AG10803 (cell line): ENCODE results near the gene RTKN.
A peak's percentile ranks its signal among the peaks of the same experiment; 100 is the strongest.
"Not testable (repeated sequence)": the region's sequence is repeated elsewhere in the genome, so short reads cannot be mapped to it uniquely, and the experiment has no call there.

Experiments used
- DNase-seq: peaks from one replicate; pipeline ENCODE4 v3.0.0; 2010; ENCODE audit warnings: low read depth
- H3K4me3 ChIP-seq: 2 replicates; pipeline ENCODE4 v1.5.1; 2011; ENCODE audit warnings: mild to moderate bottlenecking, low read length, control low read depth
- CTCF ChIP-seq: conservative IDR thresholded peaks from 2 replicates; pipeline ENCODE4 v1.5.1; 2011; ENCODE audit warnings: mild to moderate bottlenecking, low read length, control low read depth, inconsistent platforms

Gene RTKN

GRCh38 chr2:74471332-74472065 lies 29.8 kb upstream of the RTKN start:
- DNase-seq, result no peak
- no peak for TF ChIP-seq CTCF
- peak overlapping the region; percentile 95 for H3K4me3 ChIP-seq

- not testable (repeated sequence) for DNase-seq, H3K4me3 ChIP-seq
Observed at GRCh38 chr2:74470742-74471141, 29.0 kb upstream of the RTKN start.

GRCh38 chr2:74464406-74464805 lies 22.7 kb upstream of the RTKN start:
- no peak for DNase-seq
- no peak for TF ChIP-seq CTCF
- peak overlapping the region; percentile 82 for H3K4me3 ChIP-seq

DNA sequence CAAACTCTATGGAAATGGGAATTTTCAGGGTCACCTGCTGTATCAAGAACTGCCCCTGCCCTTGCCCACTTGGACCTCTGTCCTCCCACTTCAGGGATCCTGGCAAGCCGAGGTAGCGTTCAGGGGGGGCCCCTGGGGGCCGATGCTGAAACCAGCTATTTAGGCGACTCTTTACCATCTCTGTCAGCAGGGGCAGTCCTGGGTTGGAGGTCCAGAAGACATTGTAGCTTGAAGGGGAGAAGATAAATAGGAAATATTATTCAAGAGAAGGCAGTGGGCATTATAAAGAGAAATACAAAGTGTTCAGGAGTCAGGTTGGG lies 21.0 kb upstream of the RTKN start:
- H3K4me3 ChIP-seq, result no peak overlapping the region
- DNase-seq, result no peak
- TF ChIP-seq CTCF, result no peak

- TF ChIP-seq CTCF, result no peak
- DNase-seq, result no peak
- no peak overlapping the region for H3K4me3 ChIP-seq
Observed at GRCh38 chr2:74462054-74462785, 20.5 kb upstream of the RTKN start.

DNA sequence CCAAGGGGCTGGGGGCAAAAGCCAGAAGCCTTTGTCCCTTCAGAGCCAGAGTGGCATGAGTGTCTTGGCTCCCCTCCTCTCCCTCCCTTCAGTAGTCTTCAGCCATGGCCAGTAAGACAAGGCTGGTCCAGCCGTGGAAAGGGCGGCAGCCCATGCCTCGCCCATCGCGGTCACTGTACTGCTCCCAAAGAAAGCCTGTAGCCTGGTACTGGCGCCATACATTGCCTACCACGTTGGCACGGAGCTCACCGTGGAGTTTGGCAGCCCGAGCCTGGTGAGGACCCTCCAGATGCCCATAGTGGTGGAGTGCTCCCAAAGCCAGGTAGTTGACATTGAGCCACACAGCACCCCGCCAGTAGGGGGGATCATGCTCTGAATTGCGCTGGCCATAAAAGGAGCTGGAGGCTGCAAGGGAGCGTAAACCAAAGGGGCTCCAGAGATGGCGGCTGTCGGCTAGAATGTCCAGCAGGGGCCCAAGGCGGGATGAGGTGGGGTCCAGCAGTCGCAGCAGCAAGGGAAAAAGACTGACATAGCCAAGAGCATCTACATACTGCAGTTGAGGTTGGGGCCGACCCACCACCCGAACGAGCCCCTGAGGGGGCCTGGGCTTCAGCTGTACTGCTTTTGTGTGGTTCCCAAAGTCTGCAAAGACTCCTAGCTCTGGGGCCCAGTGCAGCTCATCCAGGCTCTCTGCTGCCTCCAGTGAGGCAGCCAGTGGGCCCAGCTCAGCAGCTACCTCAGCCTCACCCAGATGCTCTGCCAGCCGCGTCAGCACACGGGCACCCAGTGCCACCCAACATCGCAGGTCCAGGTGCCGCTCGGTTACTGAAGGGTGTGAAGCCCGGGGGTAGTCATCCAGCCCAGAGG lies 19.7 kb upstream of the RTKN start:
- no peak for TF ChIP-seq CTCF
- no peak overlapping the region for H3K4me3 ChIP-seq
- no peak for DNase-seq

- H3K4me3 ChIP-seq, DNase-seq: not testable (repeated sequence)
Observed at GRCh38 chr2:74460187-74460586, 18.4 kb upstream of the RTKN start.

DNA sequence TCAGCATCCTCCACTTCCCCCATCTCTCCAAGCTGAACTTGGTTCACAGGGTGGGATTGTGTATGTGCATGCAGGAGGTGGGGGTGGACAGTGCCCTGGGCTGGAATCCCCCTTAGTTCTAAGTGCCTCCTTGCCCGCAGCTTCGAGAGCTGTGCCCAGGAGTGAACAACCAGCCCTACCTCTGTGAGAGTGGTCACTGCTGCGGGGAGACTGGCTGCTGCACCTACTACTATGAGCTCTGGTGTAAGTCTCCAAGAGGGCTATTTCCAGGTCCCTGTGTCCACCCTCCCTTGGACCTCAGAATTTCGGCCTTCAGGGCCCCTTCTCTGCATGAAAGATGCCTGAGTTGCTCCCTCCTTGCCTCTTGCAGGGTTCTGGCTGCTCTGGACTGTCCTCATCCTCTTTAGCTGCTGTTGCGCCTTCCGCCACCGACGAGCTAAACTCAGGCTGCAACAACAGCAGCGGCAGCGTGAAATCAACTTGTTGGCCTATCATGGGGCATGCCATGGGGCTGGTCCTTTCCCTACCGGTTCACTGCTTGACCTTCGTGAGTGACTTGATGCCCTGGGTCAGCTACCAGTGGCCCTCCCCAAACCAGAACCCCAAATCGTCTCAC lies 17.9 kb upstream of the RTKN start:
- peak overlapping the region; percentile 96 for H3K4me3 ChIP-seq
- not testable (repeated sequence) for DNase-seq
